Activated gamma-delta T cell (primary cell): ENCODE data around the gene PAK5.

Source experiments
- DNase-seq: peaks from one replicate; lab custom pipeline; 2025; lab: John Stamatoyannopoulos, UW

PAK5 gene

GRCh38 chr20:9616833-9617461 is 221.9 kb downstream of the PAK5 start:
- DNase-seq = no peak

- no peak for DNase-seq
Measured at GRCh38 chr20:9616455-9616805, 222.4 kb downstream of the PAK5 start.

GRCh38 chr20:9615766-9616454 is 223.0 kb downstream of the PAK5 start:
- no peak for DNase-seq

- no peak for DNase-seq
Measured at GRCh38 chr20:9615118-9615517, 223.8 kb downstream of the PAK5 start.

- no peak for DNase-seq
Measured at GRCh38 chr20:9613871-9614270, 225.0 kb downstream of the PAK5 start.

GRCh38 chr20:9611921-9612320 is 227.0 kb downstream of the PAK5 start:
- DNase-seq = no peak

- DNase-seq = no peak
Measured at GRCh38 chr20:9610665-9611064, 228.2 kb downstream of the PAK5 start.

- DNase-seq = no peak
Measured at GRCh38 chr20:9609887-9610502, 228.9 kb downstream of the PAK5 start.

GRCh38 chr20:9608639-9609340 is 230.1 kb downstream of the PAK5 start:
- DNase-seq = no peak

- DNase-seq = no peak
Measured at GRCh38 chr20:9602847-9603183, 236.1 kb downstream of the PAK5 start.

GRCh38 chr20:9600562-9600961 is 238.3 kb downstream of the PAK5 start:
- no peak for DNase-seq

- DNase-seq = no peak
Measured at GRCh38 chr20:9597547-9597946, 241.3 kb downstream of the PAK5 start.

- no peak for DNase-seq
Measured at GRCh38 chr20:9595763-9596162, 243.1 kb downstream of the PAK5 start.

- DNase-seq = no peak
Measured at GRCh38 chr20:9594284-9594875, 244.5 kb downstream of the PAK5 start.

GRCh38 chr20:9592419-9592818 is 246.5 kb downstream of the PAK5 start:
- no peak for DNase-seq

- no peak for DNase-seq
Measured at GRCh38 chr20:9591080-9591479, 247.8 kb downstream of the PAK5 start.

- DNase-seq = no peak
Measured at GRCh38 chr20:9590189-9590588, 248.7 kb downstream of the PAK5 start.

- DNase-seq = no peak
Measured at GRCh38 chr20:9588706-9589105, 250.2 kb downstream of the PAK5 start.

- no peak for DNase-seq
Measured at GRCh38 chr20:9583151-9583550, 255.7 kb downstream of the PAK5 start.

GRCh38 chr20:9582137-9582536 is 256.7 kb downstream of the PAK5 start:
- DNase-seq = no peak

- DNase-seq = no peak
Measured at GRCh38 chr20:9581509-9581908, 257.4 kb downstream of the PAK5 start.

- DNase-seq = no peak
Measured at GRCh38 chr20:9578594-9578993, 260.3 kb downstream of the PAK5 start.

GRCh38 chr20:9577397-9577796 is 261.5 kb downstream of the PAK5 start:
- DNase-seq = no peak
